Right ventricle myocardium superior (tissue), 1 donor: ENCODE results near the gene SEC14L3. TPM values are rescaled to one million over a fixed set of nuclear protein-coding genes. Genes with fewer than 3 reads are reported as not detected.

Experiments used
- ATAC-seq: fragments of 200-7000 bp; cut with Tn5 transposase; one replicate; pipeline ENCODE4 v1.9.1; 2020; ENCODE audit warnings: mild to moderate bottlenecking; ENCODE audit not compliant: poor library complexity
- DNase-seq: peaks from one replicate; pipeline ENCODE4 v3.0.0-alpha.2; 2020
- intact Hi-C: fragments of 100-400 bp; cut with DNase I; formaldehyde crosslinking; loops from one replicate; pipeline ENCODE4 v1.11.2; 2022
- total RNA-seq: library from RNA; stranded (reverse); fragmentation: NEBNext Ultra II Directional; extraction: Animal tissue kit (Norgen Biotek cat#: 25700); gene quantifications from one replicate; pipeline ENCODE4 v1.2.1, GENCODE V29; 2021
- donor health status: DM: no; HTN: yes; CAD: no; lungs with severe emphysema.

SEC14L3 gene
- total RNA-seq, 1 donor from 2014 or later, result not detected

GRCh38 chr22:30427871-30428270 lies 43.9 kb downstream of the SEC14L3 start:
- DNase-seq (no peak), ATAC-seq (no peak)
- intact Hi-C loops, result no loop called here

- peak; percentile 19 for ATAC-seq
- peak; percentile 86 for DNase-seq
- intact Hi-C loops, result no loop called here
These were observed 45.1 kb downstream of the SEC14L3 start for GRCh38 chr22:30426388-30427353.

GRCh38 chr22:30425616-30426387 lies 46.0 kb downstream of the SEC14L3 start, which contains the start of gene MTFP1:
Gene MTFP1, plus strand, starts transcription at chr22:30425768. Its CDS starts 112 bp downstream, at chr22:30425880.
- DNase-seq (peak; percentile 73), ATAC-seq (peak; percentile 24)
- intact Hi-C loops, result no loop called here

- ATAC-seq (no peak), DNase-seq (no peak)
- intact Hi-C loops, result no loop called here
These were observed 46.5 kb downstream of the SEC14L3 start for GRCh38 chr22:30425327-30425615.

GRCh38 chr22:30424534-30425326 lies 47.1 kb downstream of the SEC14L3 start:
- no peak for ATAC-seq
- DNase-seq, result no peak
- intact Hi-C loops, result no loop called here

- DNase-seq (peak; percentile 99), ATAC-seq (peak; percentile 92)
- intact Hi-C loops, result no loop called here
These were observed 47.8 kb downstream of the SEC14L3 start for GRCh38 chr22:30423959-30424533.

GRCh38 chr22:30423301-30423958 lies 48.4 kb downstream of the SEC14L3 start:
- peak; percentile 76 for ATAC-seq
- intact Hi-C loops, result no loop called here
- peak; percentile 86 for DNase-seq

- intact Hi-C loops, result no loop called here
- DNase-seq (peak; percentile 58), ATAC-seq (peak; percentile 3)
These were observed 49.1 kb downstream of the SEC14L3 start for GRCh38 chr22:30422481-30423300.

GRCh38 chr22:30421695-30422480 lies 49.9 kb downstream of the SEC14L3 start:
- ATAC-seq (no peak), DNase-seq (no peak)
- intact Hi-C loops, result no loop called here

- ATAC-seq (no peak), DNase-seq (no peak)
- intact Hi-C loops, result no loop called here
These were observed 51.3 kb downstream of the SEC14L3 start for GRCh38 chr22:30420347-30421125.

- DNase-seq (no peak), ATAC-seq (no peak)
- intact Hi-C loops, result no loop called here
These were observed 55.0 kb downstream of the SEC14L3 start for GRCh38 chr22:30416837-30417236.

GRCh38 chr22:30416403-30416802 lies 55.4 kb downstream of the SEC14L3 start:
- no peak for ATAC-seq
- intact Hi-C loops, result no loop called here
- no peak for DNase-seq

- no peak for ATAC-seq
- intact Hi-C loops, result no loop called here
- DNase-seq, result no peak
These were observed 57.2 kb downstream of the SEC14L3 start for GRCh38 chr22:30414525-30415047.

GRCh38 chr22:30413745-30414524 lies 57.9 kb downstream of the SEC14L3 start:
- intact Hi-C loops, result no loop called here
- no peak for ATAC-seq
- DNase-seq, result no peak

- DNase-seq (no peak), ATAC-seq (no peak)
- intact Hi-C loops, result no loop called here
These were observed 58.8 kb downstream of the SEC14L3 start for GRCh38 chr22:30413001-30413400.
